ENCODE measurements around the gene METTL25. TPM values are rescaled to one million over a fixed set of nuclear protein-coding genes. Genes with fewer than 3 reads are reported as not detected.

The METTL25 gene
- total RNA-seq, 4 donors from 2014 or later, result 11.4 to 24.7 (median 20.0) TPM

DNA sequence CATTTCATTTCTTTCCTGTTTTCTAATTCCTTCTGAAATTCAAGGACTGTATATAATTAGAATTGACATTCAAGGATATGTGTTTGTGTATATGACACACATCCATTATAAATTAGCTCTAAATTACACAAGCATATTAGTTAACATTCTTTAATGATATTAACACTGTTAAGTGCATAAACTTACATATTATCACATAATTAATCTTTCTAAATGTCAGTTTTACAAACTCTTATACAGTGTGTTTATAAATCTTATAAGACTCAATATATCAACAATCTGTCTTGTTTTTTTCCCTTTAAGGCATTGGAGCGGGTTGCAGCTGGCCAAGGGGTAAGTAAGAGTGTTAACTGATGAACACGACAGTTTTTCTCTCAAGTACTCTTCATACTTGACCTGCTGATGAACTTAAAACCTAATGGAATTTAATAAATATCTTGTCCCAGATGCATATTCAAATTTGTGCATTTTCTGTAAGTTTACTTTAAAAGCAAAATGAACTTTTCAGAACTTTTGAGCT lies 76.1 kb downstream of the METTL25 start:
- no peak overlapping the region for H3K27ac ChIP-seq
- no peaks in the 10 kb centered on the region for H3K9me3 ChIP-seq
- TF ChIP-seq POLR2A (IDR thresholded peaks at IDR 0.05), result no peak
- TF ChIP-seq, protein P1, sequence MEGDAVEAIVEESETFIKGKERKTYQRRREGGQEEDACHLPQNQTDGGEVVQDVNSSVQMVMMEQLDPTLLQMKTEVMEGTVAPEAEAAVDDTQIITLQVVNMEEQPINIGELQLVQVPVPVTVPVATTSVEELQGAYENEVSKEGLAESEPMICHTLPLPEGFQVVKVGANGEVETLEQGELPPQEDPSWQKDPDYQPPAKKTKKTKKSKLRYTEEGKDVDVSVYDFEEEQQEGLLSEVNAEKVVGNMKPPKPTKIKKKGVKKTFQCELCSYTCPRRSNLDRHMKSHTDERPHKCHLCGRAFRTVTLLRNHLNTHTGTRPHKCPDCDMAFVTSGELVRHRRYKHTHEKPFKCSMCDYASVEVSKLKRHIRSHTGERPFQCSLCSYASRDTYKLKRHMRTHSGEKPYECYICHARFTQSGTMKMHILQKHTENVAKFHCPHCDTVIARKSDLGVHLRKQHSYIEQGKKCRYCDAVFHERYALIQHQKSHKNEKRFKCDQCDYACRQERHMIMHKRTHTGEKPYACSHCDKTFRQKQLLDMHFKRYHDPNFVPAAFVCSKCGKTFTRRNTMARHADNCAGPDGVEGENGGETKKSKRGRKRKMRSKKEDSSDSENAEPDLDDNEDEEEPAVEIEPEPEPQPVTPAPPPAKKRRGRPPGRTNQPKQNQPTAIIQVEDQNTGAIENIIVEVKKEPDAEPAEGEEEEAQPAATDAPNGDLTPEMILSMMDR (IDR thresholded peaks at IDR 0.05), result no peak
- no peaks in the 10 kb centered on the region for H3K27me3 ChIP-seq
- H3K36me3 ChIP-seq, result no peaks in the 10 kb centered on the region
- H3K4me1 ChIP-seq, result no peaks in the 10 kb centered on the region
- H3K4me3 ChIP-seq, result no peak overlapping the region
- DNase-seq, result no peak

DNA sequence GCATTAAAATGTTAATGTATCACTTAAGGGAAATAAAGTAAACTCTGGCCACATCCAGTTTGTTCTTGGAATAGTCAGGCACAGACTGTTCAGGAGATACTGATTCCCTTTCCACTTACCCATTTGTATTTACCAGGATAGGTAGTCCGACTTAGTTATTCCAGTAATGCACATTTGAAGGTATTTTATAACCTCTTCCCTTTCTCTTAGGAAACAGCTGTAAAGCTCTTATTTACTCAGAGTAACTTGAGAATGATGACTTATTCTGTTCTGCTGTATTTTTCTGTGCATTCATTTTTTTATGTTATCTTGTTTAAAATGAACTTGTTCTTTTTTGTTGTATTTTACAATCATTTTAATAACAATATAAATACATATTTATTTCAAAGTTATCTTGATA lies 78.0 kb downstream of the METTL25 start:
- Histone ChIP-seq H3K27ac (no peak overlapping the region), H3K36me3 (peaks cover 0 to 4% (median 0%) of the 10 kb centered on the region in 3 donors), H3K27me3 (no peaks in the 10 kb centered on the region), H3K4me1 (no peaks in the 10 kb centered on the region), H3K4me3 (no peak overlapping the region), H3K9me3 (no peaks in the 10 kb centered on the region)
- no peak for DNase-seq
- no peak for TF ChIP-seq POLR2A (IDR thresholded peaks at IDR 0.05)
- TF ChIP-seq, protein P1 (IDR thresholded peaks at IDR 0.05), result no peak

DNA sequence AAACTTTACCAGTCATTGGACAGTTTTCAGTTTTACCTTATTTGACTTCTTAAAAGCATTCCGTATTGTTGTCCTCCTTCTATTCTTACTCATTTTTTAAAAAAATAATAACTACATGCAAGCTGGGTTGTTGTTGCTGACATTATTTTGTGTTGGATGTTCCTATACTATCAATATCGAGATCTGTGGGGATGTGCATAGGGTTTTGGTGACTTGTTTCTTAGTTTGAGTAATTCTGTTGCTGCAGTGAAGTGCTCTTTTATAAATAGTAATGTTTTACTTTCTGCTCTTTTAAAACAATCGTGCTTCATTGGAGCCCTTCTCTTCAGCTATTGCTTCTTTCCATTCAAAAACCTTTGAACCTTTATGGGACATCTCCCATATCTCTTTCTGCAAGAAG lies 79.4 kb downstream of the METTL25 start:
- no peak overlapping the region for H3K4me3 ChIP-seq
- H3K4me1 ChIP-seq, result no peaks in the 10 kb centered on the region
- TF ChIP-seq POLR2A (IDR thresholded peaks at IDR 0.05), result no peak
- TF ChIP-seq, protein P1 (IDR thresholded peaks at IDR 0.05), result no peak
- peaks cover 0 to 4% (median 0%) of the 10 kb centered on the region in 3 donors for H3K36me3 ChIP-seq
- no peaks in the 10 kb centered on the region for H3K27me3 ChIP-seq
- DNase-seq, result no peak
- H3K27ac ChIP-seq, result no peak overlapping the region
- no peaks in the 10 kb centered on the region for H3K9me3 ChIP-seq

DNA sequence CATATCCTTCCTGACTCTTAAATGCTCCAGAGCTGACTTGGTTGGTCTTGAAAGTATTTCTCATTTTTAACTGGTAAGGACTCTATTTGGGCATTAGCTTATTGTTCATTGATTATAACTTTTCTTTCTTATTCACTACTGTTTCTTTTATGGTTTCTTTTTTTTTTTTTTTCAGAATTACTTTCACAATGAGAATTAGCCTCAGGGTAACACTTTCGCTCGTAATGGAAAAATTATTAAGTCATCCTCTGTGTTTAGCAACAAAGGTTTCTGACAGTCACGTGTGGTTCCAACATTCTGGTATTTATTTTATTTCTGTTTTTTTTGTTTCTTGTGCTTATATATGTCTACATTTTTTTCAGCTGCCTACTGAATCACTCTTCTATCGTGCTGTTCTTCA lies 80.0 kb downstream of the METTL25 start:
- no peaks in the 10 kb centered on the region for H3K9me3 ChIP-seq
- H3K27me3 ChIP-seq, result no peaks in the 10 kb centered on the region
- TF ChIP-seq POLR2A (IDR thresholded peaks at IDR 0.05), result no peak
- TF ChIP-seq, protein P1 (IDR thresholded peaks at IDR 0.05), result no peak
- no peak overlapping the region for H3K27ac ChIP-seq
- peaks cover 0 to 4% (median 0%) of the 10 kb centered on the region in 3 donors for H3K36me3 ChIP-seq
- no peak for DNase-seq
- no peaks in the 10 kb centered on the region for H3K4me1 ChIP-seq
- H3K4me3 ChIP-seq, result no peak overlapping the region

DNA sequence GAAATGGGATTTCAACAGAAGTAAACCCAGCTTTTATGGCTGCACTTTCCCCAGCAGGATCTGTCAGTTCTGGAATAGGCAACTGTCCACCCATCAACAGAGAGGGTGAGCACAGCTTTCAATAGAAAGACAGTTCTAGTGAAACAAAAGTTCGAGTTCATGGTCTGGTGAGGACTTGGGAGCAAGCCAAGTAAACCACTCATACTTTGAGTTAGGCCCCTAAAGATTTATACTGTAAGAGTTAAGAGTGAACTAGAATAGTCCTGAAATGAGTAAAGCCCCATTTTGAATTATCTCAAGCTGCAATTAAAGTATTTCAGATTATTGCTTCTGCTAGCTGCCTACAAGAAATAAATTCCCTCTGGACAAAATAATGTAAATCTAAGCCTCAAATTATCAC lies 82.6 kb downstream of the METTL25 start:
- Histone ChIP-seq H3K4me1 (no peaks in the 10 kb centered on the region), H3K27ac (no peak overlapping the region), H3K9me3 (no peaks in the 10 kb centered on the region), H3K27me3 (no peaks in the 10 kb centered on the region), H3K4me3 (no peak overlapping the region), H3K36me3 (peaks cover 0 to 4% (median 0%) of the 10 kb centered on the region in 3 donors)
- TF ChIP-seq, protein P1 (IDR thresholded peaks at IDR 0.05), result no peak
- TF ChIP-seq POLR2A (IDR thresholded peaks at IDR 0.05), result no peak
- no peak for DNase-seq
